Embryonic facial prominence (tissue), 1 donor: Measurements from ENCODE around the gene PHF1.

ENCODE experiments used
- DNase-seq: peaks from one replicate; pipeline ENCODE4 v3.0.0-alpha.2; 2016; ENCODE audit errors: extremely low spot score

PHF1 gene

DNA sequence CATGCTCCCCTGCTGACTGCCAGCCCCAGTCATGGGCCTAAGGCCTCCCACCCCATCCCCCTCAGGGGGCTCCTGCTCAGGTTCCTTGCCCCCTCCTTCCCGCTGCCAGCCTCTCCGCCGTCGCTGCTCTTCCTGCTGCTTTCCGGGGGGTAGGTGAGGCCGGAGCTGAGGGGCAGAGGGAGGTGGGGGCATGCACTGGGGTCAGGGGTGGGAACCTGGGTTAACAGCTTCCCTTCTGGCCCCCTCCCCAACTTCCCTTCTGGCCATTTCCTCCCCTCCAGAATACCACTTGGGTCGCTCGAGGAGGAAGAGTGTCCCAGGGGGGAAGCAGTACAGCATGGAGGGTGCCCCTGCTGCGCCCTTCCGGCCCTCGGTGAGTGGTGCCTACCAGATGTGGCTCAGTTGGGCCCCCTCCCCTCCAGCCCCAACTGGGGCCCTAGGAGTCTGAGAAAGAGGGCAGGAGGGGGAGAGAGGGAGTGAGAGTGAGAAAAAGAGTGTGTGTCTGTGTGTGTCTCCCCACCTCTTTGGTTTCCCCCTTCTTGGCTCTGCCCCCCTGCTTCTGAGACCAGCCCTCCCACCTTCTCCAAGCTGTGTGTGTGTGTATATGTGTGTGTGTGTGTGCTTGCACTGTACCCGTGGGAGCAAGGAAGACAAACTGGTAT, 21.2 kb downstream of the PHF1 start:
- DNase-seq, result no peak

DNA sequence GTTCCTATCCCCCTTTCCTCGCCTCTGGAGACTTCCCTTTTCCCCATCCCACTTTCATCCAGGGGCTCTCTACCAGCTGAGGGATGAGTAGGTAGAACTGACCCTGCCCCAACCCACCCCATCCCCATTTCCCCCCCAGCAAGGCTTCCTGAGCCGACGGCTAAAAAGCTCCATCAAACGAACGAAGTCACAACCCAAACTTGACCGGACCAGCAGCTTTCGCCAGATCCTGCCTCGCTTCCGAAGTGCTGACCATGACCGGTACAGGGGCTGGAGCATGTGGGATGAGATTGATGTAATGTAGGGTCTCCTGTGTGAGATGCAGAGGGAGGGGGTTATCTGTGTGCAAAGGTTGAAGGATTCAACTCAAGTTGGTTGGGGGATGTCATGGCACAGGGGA, 21.7 kb downstream of the PHF1 start:
- no peak for DNase-seq

DNA sequence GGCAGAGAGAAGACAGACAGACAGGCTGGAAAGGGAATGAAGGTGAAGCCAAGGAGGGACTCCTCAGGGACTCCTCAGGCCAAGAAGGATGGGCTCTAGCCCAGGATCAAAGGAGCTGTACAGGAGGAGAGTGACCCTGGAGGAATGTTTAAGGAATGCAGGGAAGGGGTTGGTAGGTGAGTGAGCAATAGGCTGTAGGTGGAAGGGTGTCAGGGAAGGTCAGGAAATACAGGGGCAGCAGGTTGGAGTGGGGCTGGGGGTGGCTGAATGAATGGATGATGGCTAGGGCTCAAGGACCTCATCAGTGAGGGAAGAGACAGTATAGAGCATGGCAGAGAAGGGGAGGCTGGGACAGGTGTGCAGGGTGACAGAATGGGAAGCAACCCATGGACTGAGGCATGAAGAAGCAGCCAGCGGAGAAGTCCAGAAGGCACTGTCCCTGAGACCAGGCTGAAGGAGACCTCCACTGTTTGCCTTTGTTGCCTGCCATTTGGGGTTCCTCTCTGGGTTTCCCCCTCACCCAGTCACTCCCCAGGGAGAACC, 22.3 kb downstream of the PHF1 start:
- no peak for DNase-seq

DNA sequence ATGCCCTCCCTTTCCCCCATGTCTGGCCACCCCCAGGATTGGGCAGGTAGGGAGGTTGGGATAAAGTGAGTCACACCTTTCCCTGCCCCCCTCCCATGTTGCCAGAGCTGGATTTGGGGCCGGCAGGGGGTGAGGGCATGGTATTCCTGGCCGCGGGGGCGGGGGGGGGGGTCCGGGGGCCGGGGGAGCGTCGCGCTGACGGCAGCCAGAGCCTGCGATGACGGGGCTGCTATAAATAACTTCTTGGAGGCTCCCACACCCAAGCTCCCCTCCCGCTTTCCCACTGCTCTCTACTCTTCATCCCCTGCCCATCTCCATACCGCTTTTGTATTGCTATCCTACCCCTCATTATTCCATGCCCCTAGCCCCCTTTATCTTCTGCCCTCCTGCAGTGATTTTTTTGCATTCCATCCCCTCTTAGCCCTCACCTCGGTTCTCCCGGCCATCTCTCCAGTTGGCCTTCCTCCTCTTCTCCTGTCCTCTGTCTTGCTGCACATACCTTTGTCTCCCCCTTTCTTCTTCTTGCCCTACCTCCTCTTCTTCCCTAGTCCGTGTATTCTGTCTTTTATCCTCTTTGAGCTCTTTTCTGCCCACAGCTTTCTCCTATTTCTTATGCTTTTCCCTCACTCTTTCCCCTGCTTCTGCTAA, 22.9 kb downstream of the PHF1 start:
- no peak for DNase-seq

DNA sequence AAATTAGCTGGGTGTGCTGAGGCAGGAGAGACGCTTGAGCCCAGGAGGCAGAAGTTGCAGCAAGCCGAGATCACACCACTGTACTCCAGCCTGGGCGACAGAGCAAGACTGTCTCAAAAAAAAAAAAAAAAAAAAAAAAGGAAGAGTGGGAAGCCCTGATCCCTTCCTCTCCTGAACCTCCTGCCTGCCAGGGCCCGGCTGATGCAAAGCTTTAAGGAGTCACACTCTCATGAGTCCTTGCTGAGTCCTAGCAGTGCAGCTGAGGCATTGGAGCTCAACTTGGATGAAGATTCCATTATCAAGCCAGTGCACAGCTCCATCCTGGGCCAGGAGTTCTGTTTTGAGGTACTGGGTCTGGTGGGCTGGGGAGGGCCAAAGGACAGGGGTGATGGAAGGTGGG, 24.1 kb downstream of the PHF1 start:
- DNase-seq, result no peak

DNA sequence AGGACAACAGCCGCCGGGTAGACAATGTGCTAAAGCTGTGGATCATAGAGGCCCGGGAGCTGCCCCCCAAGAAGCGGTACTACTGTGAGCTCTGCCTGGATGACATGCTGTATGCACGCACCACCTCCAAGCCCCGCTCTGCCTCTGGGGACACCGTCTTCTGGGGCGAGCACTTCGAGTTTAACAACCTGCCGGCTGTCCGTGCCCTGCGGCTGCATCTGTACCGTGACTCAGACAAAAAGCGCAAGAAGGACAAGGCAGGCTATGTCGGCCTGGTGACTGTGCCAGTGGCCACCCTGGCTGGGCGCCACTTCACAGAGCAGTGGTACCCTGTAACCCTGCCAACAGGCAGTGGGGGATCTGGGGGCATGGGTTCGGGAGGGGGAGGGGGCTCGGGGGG, 26.9 kb downstream of the PHF1 start:
- DNase-seq, result no peak

DNA sequence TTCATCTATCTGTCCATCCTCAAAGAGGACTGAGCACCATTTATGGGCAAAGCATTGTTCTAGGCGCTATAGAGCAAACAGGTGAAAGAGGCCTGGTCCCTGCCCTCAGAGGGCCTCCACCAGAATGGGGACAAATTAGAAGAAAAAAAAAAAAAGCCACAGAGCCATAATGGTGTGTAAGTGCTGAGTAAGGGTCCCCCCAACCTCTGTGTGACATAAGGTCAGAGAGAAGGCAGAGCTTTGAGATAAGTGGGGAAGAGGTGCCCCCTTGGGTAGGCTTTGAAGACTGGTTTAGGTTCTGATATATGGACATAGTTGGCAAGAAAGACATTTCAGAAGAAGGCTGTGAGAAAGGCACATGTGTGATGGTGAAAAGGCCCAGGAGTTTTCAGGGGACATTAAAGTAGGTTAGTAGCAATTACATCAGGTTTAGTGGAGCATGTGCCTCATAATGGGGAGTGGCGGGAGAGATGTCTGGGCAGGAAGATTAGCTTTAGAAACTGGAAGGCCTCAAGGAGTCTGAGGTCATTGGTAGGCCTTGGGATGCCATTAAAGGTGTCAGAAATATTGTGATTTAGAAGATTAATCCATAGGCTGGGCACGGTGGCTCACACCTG, 28.3 kb downstream of the PHF1 start:
- no peak for DNase-seq

DNA sequence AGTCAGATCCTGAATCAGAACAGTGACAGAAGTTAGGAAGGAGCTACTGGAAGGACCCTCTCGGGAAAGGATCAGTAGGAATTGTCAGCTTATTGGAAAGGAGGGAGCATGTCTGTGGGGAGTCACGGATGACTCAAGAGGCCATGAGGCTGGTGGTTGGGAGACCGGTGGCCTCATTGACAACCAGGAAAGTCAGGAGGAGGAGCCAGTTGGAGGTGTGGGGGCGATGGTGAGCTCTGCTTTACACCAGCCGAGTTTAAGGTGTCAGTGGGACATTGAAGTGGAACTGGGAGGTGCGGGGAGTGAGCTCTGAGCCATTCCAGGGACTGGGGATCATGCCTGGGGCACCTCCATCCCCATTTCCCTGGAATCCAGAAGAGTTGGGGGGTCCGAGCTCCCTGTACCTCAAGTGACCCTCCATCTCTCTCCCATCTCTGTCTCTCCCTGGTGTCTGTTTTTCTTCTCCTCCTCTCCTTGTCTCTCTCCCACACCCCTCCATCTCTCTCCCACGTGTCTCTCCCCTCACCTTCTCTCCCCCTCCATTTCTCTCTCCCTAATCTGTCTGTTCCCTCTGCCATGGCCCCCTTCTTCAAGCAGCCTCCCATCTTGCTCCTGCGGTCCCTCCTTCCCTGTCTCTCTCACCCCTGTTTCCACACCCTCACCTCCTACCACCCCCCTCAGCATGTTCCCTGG, 29.3 kb downstream of the PHF1 start:
- DNase-seq, result no peak

DNA sequence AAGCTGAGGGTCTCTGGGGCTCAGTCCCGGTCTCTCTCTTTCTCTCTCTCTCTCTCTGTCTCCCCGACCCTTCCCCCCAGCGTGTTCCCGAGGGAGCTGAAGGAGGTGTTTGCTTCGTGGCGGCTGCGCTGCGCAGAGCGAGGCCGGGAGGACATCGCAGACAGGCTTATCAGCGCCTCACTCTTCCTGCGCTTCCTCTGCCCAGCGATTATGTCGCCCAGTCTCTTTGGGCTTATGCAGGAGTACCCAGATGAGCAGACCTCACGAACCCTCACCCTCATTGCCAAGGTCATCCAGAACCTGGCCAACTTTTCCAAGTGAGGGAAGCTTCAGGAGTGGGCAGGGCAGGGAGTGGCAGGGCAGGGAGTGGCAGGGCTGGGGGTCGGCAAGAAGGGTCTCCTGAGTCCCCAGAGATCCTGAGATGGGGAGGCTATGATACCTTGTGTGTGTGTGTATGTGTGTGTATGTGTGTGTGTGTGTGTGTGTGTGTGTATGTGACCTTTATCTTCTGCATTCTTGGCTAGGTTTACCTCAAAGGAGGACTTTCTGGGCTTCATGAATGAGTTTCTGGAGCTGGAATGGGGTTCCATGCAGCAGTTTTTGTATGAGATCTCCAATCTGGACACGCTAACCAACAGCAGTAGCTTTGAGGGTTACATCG, 30.0 kb downstream of the PHF1 start:
- no peak for DNase-seq

DNA sequence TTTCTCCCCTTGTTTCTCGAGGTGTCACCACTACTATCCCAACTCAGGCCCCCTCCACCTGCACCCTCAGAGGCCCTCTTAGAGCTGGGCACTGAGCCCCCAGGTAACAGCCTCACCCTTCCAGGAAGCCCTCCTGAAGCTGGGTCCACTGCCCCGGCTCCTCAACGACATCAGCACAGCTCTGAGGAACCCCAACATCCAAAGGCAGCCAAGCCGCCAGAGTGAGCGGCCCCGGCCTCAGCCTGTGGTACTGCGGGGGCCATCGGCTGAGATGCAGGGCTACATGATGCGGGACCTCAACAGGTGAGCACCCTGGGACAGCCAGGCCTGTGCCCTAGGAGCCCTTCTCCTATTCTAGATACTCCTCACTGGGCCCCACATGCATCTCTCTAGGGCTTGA, 30.6 kb downstream of the PHF1 start:
- DNase-seq, result no peak

DNA sequence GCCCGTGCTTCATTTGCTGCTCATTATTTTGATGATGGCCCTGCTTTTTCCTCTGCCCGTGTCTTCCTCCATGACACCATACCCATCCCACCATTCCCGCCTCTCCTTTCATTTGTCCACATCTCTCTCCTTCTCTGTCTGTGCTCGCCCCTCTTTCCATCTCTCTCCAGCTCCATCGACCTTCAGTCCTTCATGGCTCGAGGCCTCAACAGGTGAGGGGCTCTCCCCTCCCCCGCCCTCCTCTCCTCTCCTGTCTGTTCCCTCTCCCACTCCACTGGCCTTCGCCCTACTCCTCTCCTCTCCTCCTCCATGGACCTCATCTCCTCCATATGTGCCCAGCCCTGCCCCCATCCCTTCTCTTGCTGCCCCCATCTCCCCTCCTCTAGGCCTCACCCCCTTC, 31.5 kb downstream of the PHF1 start:
- DNase-seq, result no peak

DNA sequence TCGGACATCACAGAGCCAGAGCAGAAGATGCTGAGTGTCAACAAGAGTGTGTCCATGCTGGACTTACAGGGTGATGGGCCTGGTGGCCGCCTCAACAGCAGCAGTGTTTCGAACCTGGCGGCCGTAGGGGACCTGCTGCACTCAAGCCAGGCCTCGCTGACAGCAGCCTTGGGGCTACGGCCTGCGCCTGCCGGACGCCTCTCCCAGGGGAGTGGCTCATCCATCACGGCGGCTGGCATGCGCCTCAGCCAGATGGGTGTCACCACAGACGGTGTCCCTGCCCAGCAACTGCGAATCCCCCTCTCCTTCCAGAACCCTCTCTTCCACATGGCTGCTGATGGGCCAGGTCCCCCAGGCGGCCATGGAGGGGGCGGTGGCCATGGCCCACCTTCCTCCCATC, 32.2 kb downstream of the PHF1 start:
- DNase-seq, result no peak

DNA sequence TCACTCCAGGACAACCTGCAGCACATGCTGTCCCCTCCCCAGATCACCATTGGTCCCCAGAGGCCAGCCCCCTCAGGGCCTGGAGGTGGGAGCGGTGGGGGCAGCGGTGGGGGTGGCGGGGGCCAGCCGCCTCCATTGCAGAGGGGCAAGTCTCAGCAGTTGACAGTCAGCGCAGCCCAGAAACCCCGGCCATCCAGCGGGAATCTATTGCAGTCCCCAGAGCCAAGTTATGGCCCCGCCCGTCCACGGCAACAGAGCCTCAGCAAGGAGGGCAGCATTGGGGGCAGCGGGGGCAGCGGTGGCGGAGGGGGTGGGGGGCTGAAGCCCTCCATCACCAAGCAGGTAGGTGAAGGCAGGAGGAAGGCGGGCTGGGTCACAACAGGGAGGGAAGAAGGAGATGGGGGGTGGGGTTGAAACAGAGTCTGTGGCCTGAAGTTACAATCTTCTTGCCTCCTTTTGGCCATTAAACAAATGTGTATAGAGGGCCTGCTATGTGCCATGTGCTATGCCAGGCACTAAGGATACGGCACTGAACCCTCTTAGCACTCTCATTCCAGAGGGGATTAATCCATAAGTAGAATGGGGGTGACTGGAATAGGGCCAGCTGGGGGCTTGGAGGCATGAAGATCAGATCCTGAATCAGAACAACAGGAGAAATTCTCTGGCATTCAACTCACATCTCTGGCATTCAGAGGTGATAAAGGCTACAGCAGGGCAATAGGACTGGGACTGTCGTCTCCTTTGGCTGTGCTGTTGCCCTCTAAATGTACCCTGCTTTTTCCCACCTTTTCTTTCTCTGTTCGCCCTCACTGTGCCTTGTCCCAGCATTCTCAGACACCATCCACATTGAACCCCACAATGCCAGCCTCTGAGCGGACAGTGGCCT, 33.0 kb downstream of the PHF1 start:
- no peak for DNase-seq

DNA sequence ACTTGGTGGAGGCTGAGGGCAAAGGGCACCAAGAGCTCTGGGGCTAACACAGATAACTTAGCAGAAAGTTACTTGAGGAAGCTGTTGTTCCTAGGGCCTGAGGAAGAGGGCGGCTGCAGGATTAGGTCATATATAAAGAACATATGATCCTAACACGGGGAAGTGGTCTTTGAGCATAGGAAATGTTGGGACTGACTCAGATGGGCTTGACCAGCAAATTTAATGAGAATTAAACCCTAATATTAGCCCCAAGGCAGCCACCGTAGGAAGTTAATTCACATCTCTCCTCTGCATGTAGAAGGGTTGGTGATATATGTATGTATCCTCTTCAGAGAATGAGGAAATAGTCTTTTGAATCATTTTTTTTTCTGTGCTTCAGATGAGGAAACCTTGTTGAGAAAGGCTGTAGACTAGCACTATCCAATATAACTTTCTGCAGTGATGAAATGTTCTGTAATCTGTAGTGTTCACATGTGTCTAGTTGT, 34.3 kb downstream of the PHF1 start:
- no peak for DNase-seq

DNA sequence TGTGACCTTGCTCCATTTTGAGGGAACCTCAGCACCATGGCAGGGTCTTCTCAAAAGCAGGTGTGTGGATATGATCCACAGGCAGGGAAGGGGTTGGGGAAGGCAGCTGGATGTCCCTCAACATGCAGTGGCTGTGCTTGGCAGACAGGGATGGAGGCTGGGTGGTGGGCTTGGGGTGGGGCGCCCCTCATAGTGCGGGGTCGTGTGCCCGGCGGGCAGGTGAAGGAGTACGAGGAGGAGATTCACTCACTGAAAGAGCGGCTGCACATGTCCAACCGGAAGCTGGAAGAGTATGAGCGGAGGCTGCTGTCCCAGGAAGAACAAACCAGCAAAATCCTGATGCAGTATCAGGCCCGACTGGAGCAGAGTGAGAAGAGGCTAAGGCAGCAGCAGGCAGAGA, 35.5 kb downstream of the PHF1 start:
- no peak for DNase-seq

DNA sequence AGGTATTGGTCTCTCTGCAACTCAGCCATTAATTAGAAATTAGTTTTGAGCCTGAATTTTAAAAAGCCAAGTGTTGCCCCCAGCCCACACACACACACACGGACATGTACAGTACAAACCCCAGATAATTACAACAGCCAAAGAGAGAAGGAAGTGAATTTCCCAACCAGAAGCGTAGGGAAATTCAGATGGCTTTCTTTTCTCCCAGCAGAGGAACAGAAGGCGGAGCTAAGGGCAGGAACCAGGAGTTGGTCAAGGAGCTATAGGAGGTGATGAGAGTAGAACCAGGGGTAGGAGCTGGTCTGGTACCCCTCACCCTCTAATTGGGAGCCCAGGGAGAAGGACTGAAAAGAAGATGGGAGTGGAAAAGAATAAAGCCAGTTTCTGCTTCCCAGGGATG, 39.6 kb downstream of the PHF1 start:
- no peak for DNase-seq

DNA sequence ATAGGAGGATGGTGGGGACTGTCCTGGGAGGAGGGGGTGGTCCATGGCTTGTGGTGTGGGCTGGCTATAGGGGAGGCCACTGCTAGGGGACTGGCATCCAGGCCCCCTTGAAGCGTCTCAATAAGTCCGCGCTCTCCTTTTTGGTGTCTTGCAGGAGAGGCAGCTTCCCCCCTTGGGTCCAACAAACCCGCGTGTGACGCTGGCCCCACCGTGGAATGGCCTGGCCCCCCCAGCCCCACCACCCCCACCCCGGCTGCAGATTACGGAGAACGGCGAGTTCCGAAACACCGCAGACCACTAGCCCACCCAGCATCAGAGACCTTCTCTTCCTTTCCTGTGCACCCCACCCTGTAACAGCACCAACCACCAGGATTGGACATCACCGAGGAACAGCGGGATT, 40.8 kb downstream of the PHF1 start:
- DNase-seq, result no peak

DNA sequence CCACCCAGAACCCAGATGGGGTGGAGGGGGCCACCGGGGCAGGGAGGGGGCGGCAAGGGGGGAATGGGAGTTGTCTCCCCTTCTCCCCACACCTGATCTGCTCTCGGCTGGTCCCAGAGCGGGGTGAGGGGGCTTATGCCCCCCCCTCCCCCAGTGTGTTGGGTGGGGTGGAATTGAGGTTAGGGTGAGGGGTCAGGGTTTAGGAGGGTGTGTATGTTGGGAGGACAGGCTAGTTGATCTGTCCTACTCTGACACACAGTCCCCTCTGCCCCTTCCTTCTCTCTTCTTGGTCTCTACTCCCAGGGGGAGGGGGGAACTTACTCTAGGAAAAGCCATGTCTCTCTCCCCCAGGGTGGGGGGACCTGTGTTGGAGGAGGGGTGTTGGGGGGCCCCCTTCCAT, 41.7 kb downstream of the PHF1 start:
- no peak for DNase-seq

DNA sequence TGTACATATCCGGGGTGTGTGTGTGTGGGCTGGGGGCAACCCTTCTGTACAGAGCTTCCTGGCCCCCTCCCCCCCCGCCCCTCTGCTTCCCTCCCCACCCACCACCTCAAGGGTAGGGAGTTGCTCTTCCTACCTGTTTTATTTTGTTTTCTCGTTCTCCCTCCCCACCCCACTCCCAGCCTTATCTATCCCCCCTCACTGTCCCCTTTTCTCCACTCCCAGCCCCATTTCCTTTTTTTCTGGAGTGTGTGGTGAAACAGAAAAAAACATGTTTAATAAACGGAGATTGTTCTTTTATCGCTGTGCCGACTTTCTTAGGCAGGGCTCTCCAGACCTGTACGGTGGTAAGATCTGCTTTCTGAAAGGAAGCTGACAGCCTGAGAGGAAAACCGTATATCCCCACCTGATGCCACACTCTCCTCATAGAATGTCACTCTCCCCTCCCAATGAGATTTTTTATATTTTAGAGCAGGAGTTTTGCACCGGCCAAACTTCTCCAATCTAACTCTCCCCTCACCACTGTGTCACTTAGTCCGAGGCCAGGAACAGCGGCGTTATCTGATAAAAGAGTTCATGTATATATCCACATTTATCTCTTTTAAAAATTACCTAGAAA, 42.7 kb downstream of the PHF1 start:
- DNase-seq, result no peak
